HCT116 (cell line): ENCODE measurements around the gene SLCO1A2. TPM values are rescaled to one million over a fixed set of nuclear protein-coding genes. Genes with fewer than 3 reads are reported as not detected.
"Not testable (repeated sequence)": the region's sequence is repeated elsewhere in the genome, so short reads cannot be mapped to it uniquely, and the experiment has no call there.

Experiments used
- ATAC-seq: fragments of 200-7000 bp; cut with Tn5 transposase; 2 replicates; pipeline ENCODE4 v1.9.1; 2020; ENCODE audit warnings: mild to moderate bottlenecking, moderate library complexity
- BruUV-seq: library from RNA; stranded (reverse); fragments of 400-500 nt; replicated peaks from 2 replicates; lab custom pipeline; 2021; lab: Mats Ljungman, UMichigan
- CTCF ChIA-PET: fragments of 300-600 bp; sonication (Branson Sonifier 250); formaldehyde crosslinking; loops from one replicate; lab custom pipeline; 2021; ENCODE audit warnings: antibody characterized with exemption; lab: Charles Lee
- POLR2A ChIA-PET: fragments of 300-600, 350-600 bp; sonication (Branson Sonifier 250); formaldehyde crosslinking; loops from one replicate; lab custom pipeline; 2021; ENCODE audit warnings: antibody characterized with exemption; lab: Charles Lee
- RAD21 ChIA-PET, 2 experiments: fragments of 300-600 bp; sonication (Branson Sonifier 250); formaldehyde crosslinking; loops; one replicate each; lab custom pipeline; 2023; ENCODE audit warnings: low total read pairs in 2 of 2; ENCODE audit not compliant: uncharacterized antibody in 2 of 2, unreplicated experiment in 2 of 2, low non-redundant PET in 1 of 2; lab: Charles Lee
- DNase-seq: peaks from one replicate; pipeline ENCODE4 v3.0.0-alpha.2; 2010; ENCODE audit warnings: low read depth, low spot score
- H2AFZ ChIP-seq: fragments of 200-600 bp; shearing (Covaris generic), sonication (generic); 2 replicates; pipeline ENCODE4 v1.6.1; 2017; ENCODE audit warnings: low read depth, mixed run types, mixed read lengths, antibody characterized with exemption, low read length; ENCODE audit not compliant: poor library complexity, severe bottlenecking
- H3K27ac ChIP-seq: 2 replicates; pipeline ENCODE4 v1.5.1; 2012; ENCODE audit warnings: low read depth, low read length
- H3K27me3 ChIP-seq: fragments of 200-600 bp; sonication (generic); 2 replicates; pipeline ENCODE4 v1.6.1; 2016; ENCODE audit warnings: mixed run types, low read length, mixed read lengths; ENCODE audit not compliant: insufficient read depth
- H3K36me3 ChIP-seq, 2 experiments: fragments of 200-500 bp in 1 of 2; fragments of 200-600 bp in 1 of 2; sonication (Bioruptor generic) in 1 of 2; sonication (generic) in 1 of 2; 2 replicates each; pipeline versions ENCODE4 v1.5.1 to v1.6.1; 2014 to 2016; ENCODE audit warnings: low read length in 2 of 2, inconsistent platforms in 1 of 2, mixed read lengths in 1 of 2, mixed run types in 1 of 2; ENCODE audit not compliant: insufficient read depth in 2 of 2, control insufficient read depth in 1 of 2
- H3K4me1 ChIP-seq, 2 experiments: fragments of 200-600 bp in 1 of 2; sonication (generic) in 1 of 2; 2 replicates each; pipeline versions ENCODE4 v1.5.1 to v1.6.1; 2012 to 2017; ENCODE audit warnings: low read length in 2 of 2, inconsistent platforms in 1 of 2, mild to moderate bottlenecking in 1 of 2, mixed read lengths in 1 of 2, mixed run types in 1 of 2, moderate library complexity in 1 of 2; ENCODE audit not compliant: insufficient read depth in 2 of 2, control insufficient read depth in 1 of 2
- H3K4me2 ChIP-seq: fragments of 200-600 bp; sonication (generic); 2 replicates; pipeline ENCODE4 v1.6.1; 2017; ENCODE audit warnings: mixed run types, low read length, mixed read lengths
- H3K4me3 ChIP-seq, 2 experiments: fragments of 200-600 bp in 1 of 2; sonication (generic) in 1 of 2; replicated peaks in 1 of 2; 2 replicates each; pipeline ENCODE4 v1.5.1; 2011 to 2016; ENCODE audit warnings: low read length in 2 of 2, control low read depth in 1 of 2, low read depth in 1 of 2, mild to moderate bottlenecking in 1 of 2, mixed read lengths in 1 of 2, mixed run types in 1 of 2
- H3K79me2 ChIP-seq: fragments of 200-600 bp; sonication (generic); 2 replicates; pipeline ENCODE4 v1.6.1; 2017; ENCODE audit warnings: mild to moderate bottlenecking, mixed run types, low read length, moderate library complexity, mixed read lengths; ENCODE audit not compliant: insufficient read depth
- H3K9ac ChIP-seq: fragments of 200-600 bp; sonication (generic); 2 replicates; pipeline ENCODE4 v1.6.1; 2016; ENCODE audit warnings: low read length, mixed read lengths
- H3K9me2 ChIP-seq: fragments of 200-600 bp; sonication (generic), shearing (Covaris generic); 2 replicates; pipeline ENCODE4 v1.6.1; 2017; ENCODE audit warnings: mixed run types, mild to moderate bottlenecking, moderate library complexity; ENCODE audit not compliant: insufficient read depth
- H3K9me3 ChIP-seq, 2 experiments: fragments of 200-500 bp in 1 of 2; fragments of 200-600 bp in 1 of 2; sonication (Bioruptor generic) in 1 of 2; sonication (generic) in 1 of 2; 2 replicates each; pipeline ENCODE4 v1.6.1; 2014 to 2017; ENCODE audit warnings: low read length in 2 of 2, mixed read lengths in 2 of 2, inconsistent platforms in 1 of 2, low read depth in 1 of 2, mild to moderate bottlenecking in 1 of 2, mixed run types in 1 of 2, moderate library complexity in 1 of 2; ENCODE audit not compliant: control insufficient read depth in 1 of 2, insufficient read depth in 1 of 2
- H4K20me1 ChIP-seq: fragments of 200-600 bp; sonication (generic), shearing (Covaris generic); 2 replicates; pipeline ENCODE4 v1.6.1; 2017; ENCODE audit warnings: mixed run types, mild to moderate bottlenecking, moderate library complexity; ENCODE audit not compliant: insufficient read depth
- EGR1 ChIP-seq: IDR thresholded peaks from 2 replicates; pipeline ENCODE4 v1.6.1; 2012; ENCODE audit warnings: low read depth
- ELF1 ChIP-seq: IDR thresholded peaks from 2 replicates; pipeline ENCODE4 v1.6.1; 2012; ENCODE audit warnings: low read depth, borderline replicate concordance
- POLR2AphosphoS5 ChIP-seq: IDR thresholded peaks from 2 replicates; pipeline ENCODE4 v1.6.1; 2011; ENCODE audit warnings: mild to moderate bottlenecking, low read depth, low read length, moderate library complexity
- RAD21 ChIP-seq: IDR thresholded peaks from 2 replicates; pipeline ENCODE4 v1.6.1; 2012; ENCODE audit warnings: low read depth, mild to moderate bottlenecking
- SP1 ChIP-seq: IDR thresholded peaks from 2 replicates; pipeline ENCODE4 v1.6.1; 2012; ENCODE audit warnings: low read depth
- SRF ChIP-seq: IDR thresholded peaks from 2 replicates; pipeline ENCODE4 v1.6.1; 2012; ENCODE audit warnings: low read depth
- YY1 ChIP-seq: IDR thresholded peaks from 2 replicates; pipeline ENCODE4 v1.6.1; 2011; ENCODE audit warnings: low read length, low read depth, moderate library complexity, mild to moderate bottlenecking; ENCODE audit not compliant: insufficient replicate concordance; ENCODE audit errors: extremely low read depth
- intact Hi-C: fragments of 100-400 bp; cut with micrococcal nuclease; formaldehyde crosslinking; loops from 2 replicates; pipeline ENCODE4 v1.10.0; 2022
- total RNA-seq: library from RNA; stranded (reverse); gene quantifications from one replicate; pipeline ENCODE4 v1.2.1, GENCODE V29; 2021; ENCODE audit not compliant: unreplicated experiment
- TF ChIP-seq, protein P1 (sequence below): IDR thresholded peaks from 2 replicates; pipeline ENCODE4 v1.6.1; 2011; ENCODE audit warnings: mild to moderate bottlenecking, low read length, moderate library complexity; ENCODE audit not compliant: insufficient replicate concordance; ENCODE audit errors: extremely low read depth
- TF ChIP-seq, protein P2 (sequence below): IDR thresholded peaks from 2 replicates; pipeline ENCODE4 v1.6.1; 2012

SLCO1A2 gene
- total RNA-seq, 1 experiment from 2014 or later: 0.49 TPM

DNA sequence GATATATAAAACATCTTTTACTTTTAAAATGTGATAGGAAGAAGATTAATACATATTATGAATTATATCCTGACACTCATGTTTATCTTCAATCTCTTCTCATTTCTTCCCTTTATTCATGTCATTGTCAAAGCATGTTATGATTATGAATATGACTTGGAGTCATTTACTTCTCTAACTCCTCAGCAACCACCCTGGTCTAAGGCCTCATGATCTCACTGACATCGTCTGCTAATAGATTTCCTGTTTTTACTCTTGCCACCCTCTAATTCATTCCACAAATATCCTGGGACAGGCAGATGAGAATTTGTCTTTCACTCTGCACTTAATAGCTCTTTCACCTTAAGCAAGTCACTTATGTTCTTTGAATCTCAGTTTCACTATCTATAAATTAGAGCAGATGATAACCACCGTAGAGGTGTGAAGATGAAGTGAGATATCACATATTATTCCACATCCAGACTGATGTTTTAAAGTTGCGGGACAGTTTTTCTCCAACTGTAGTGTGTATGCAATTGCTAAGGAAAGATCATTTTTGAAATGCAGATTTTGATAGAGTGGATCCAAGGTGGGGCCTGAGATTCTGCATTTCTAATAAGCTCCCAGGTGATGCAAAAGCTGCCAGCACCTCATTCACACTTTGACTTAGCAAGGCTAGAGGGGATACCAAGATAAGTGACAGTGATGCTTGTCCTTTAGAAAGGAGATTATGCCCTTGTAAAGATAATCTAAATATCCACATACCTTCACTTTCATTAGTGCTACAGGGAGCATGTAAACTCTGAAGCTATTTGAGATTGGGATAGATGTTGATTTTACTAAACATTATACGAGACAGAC is 34.6 kb upstream of the SLCO1A2 start:
- ChIA-PET POLR2A (no interaction called here), RAD21 (no interaction called here), CTCF (no interaction called here)
- ATAC-seq (no peak), DNase-seq (no peak)
- Histone ChIP-seq H3K4me1 (no peaks in the 10 kb centered on the region), H3K79me2 (no peaks in the 10 kb centered on the region), H3K27me3 (no peaks in the 10 kb centered on the region), H2AFZ (no peak overlapping the region), H3K9ac (no peak overlapping the region), H3K9me3 (no peaks in the 10 kb centered on the region), H4K20me1 (no peaks in the 10 kb centered on the region), H3K9me2 (no peaks in the 10 kb centered on the region), H3K36me3 (no peaks in the 10 kb centered on the region), H3K4me3 (no peak overlapping the region), H3K4me2 (no peak overlapping the region), H3K27ac (no peak overlapping the region)
- BruUV-seq: no TSS peak
- intact Hi-C loops: loop anchor here (10.0 kb wide), 1 partner anchor 45 kb away; no protein-coding TSS in a partner anchor
- no peak for TF ChIP-seq ELF1
- TF ChIP-seq, protein P1, sequence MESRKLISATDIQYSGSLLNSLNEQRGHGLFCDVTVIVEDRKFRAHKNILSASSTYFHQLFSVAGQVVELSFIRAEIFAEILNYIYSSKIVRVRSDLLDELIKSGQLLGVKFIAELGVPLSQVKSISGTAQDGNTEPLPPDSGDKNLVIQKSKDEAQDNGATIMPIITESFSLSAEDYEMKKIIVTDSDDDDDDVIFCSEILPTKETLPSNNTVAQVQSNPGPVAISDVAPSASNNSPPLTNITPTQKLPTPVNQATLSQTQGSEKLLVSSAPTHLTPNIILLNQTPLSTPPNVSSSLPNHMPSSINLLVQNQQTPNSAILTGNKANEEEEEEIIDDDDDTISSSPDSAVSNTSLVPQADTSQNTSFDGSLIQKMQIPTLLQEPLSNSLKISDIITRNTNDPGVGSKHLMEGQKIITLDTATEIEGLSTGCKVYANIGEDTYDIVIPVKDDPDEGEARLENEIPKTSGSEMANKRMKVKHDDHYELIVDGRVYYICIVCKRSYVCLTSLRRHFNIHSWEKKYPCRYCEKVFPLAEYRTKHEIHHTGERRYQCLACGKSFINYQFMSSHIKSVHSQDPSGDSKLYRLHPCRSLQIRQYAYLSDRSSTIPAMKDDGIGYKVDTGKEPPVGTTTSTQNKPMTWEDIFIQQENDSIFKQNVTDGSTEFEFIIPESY: no peak
- TF ChIP-seq SP1: no peak
- TF ChIP-seq YY1: no peak
- TF ChIP-seq RAD21: no peak
- TF ChIP-seq, protein P2, sequence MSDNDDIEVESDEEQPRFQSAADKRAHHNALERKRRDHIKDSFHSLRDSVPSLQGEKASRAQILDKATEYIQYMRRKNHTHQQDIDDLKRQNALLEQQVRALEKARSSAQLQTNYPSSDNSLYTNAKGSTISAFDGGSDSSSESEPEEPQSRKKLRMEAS: no peak
- no peak for TF ChIP-seq EGR1
- no peak for TF ChIP-seq SRF
- no peak for TF ChIP-seq POLR2AphosphoS5

DNA sequence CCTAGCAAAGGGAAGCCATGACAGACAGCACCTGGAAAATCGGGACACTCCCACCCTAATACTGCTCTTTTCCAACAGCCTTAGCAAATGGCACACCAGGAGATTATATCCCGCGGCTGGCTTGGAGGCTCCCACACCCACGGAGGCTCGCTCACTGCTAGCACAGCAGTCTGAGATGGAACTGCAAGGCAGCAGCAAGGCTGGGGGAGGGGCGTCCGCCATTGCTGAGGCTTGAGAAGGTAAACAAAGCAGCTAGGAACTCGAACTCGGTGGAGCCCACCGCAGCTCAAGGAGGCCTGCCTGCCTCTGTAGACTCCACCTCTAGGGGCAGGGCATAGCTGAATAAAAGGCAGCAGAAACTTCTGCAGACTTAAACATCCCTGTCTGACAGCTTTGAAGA is 25.9 kb upstream of the SLCO1A2 start:
- H3K79me2 ChIP-seq, H3K4me3 ChIP-seq, RAD21 ChIA-PET, H3K9me2 ChIP-seq, BruUV-seq, ATAC-seq, H3K4me1 ChIP-seq, H3K27me3 ChIP-seq, H3K9ac ChIP-seq, H3K9me3 ChIP-seq, CTCF ChIA-PET, H4K20me1 ChIP-seq, DNase-seq, H3K27ac ChIP-seq, H3K4me2 ChIP-seq, POLR2A ChIA-PET, H2AFZ ChIP-seq, H3K36me3 ChIP-seq: not testable (repeated sequence)
- intact Hi-C loops: loop anchor here (10.0 kb wide), 1 partner anchor 54 kb away; no protein-coding TSS in a partner anchor
